HEK293 (cell line): ENCODE data around the gene C1orf198.

Source experiments
- CTCF ChIA-PET: fragments of 350-600 bp; formaldehyde crosslinking; extraction: SDS; loops from one replicate; lab custom pipeline; 2021; ENCODE audit warnings: antibody characterized with exemption; lab: Yijun Ruan, JAX
- POLR2A ChIA-PET: fragments of 300-600 bp; formaldehyde crosslinking; extraction: SDS; loops from one replicate; lab custom pipeline; 2020; ENCODE audit warnings: antibody characterized with exemption, inconsistent platforms; lab: Yijun Ruan, JAX
- H3K27ac ChIP-seq: fragments of 200-500 bp; sonication (Bioruptor generic); 2 replicates; pipeline ENCODE4 v1.5.1; 2014; ENCODE audit warnings: low read depth, low read length, control low read depth, inconsistent platforms; ENCODE audit errors: extremely low read depth
- H3K36me3 ChIP-seq, 2 experiments: fragments of 200-500 bp in 1 of 2; sonication (Bioruptor generic) in 1 of 2; 1 replicate in 1 of 2; 2 replicates in 1 of 2; pipeline ENCODE4 v1.5.1; 2014 to 2017; ENCODE audit warnings: inconsistent platforms in 2 of 2, low read length in 2 of 2; ENCODE audit not compliant: control insufficient read depth in 2 of 2, insufficient read depth in 1 of 2
- H3K4me1 ChIP-seq: fragments of 200-500 bp; sonication (Bioruptor generic); 2 replicates; pipeline ENCODE4 v1.5.1; 2014; ENCODE audit warnings: mild to moderate bottlenecking, low read length, inconsistent platforms; ENCODE audit not compliant: control insufficient read depth, insufficient read depth
- H3K4me3 ChIP-seq: 2 replicates; pipeline ENCODE4 v1.5.1; 2011; ENCODE audit warnings: low read depth, mild to moderate bottlenecking, control low read depth, low read length, moderate library complexity
- H3K9me3 ChIP-seq: fragments of 200-500 bp; sonication (Bioruptor generic); 2 replicates; pipeline ENCODE4 v1.5.1; 2014; ENCODE audit warnings: low read depth, low read length, inconsistent platforms; ENCODE audit not compliant: control insufficient read depth, insufficient read depth
- HOXC10 ChIP-seq: sonication (generic); formaldehyde crosslinking; IDR thresholded peaks from 2 replicates; pipeline ENCODE4 v1.8.1; 2023; ENCODE audit warnings: mild to moderate bottlenecking, missing genetic modification reagents
- YY1 ChIP-seq: fragments of 450-650 bp; formaldehyde crosslinking; IDR thresholded peaks from 2 replicates; pipeline ENCODE4 v1.5.1; 2018; ENCODE audit warnings: missing biosample characterization, missing genetic modification characterization
- ZBTB1 ChIP-seq: fragments of 450-650 bp; formaldehyde crosslinking; IDR thresholded peaks from 2 replicates; pipeline ENCODE4 v1.5.1; 2016; ENCODE audit warnings: missing biosample characterization, missing genetic modification characterization
- ZBTB17 ChIP-seq: fragments of 450-650 bp; formaldehyde crosslinking; IDR thresholded peaks from 2 replicates; pipeline ENCODE4 v1.5.1; 2016; ENCODE audit warnings: missing biosample characterization, missing genetic modification characterization
- ZNF239 ChIP-seq: fragments of 450-650 bp; formaldehyde crosslinking; IDR thresholded peaks from 2 replicates; pipeline ENCODE4 v1.5.1; 2016; ENCODE audit warnings: missing biosample characterization, missing genetic modification characterization
- ZNF24 ChIP-seq: fragments of 450-650 bp; formaldehyde crosslinking; IDR thresholded peaks from 2 replicates; pipeline ENCODE4 v1.5.1; 2016; ENCODE audit warnings: missing biosample characterization, missing genetic modification characterization
- ZNF311 ChIP-seq: fragments of 450-650 bp; formaldehyde crosslinking; IDR thresholded peaks from 2 replicates; pipeline ENCODE4 v1.5.1; 2017; ENCODE audit warnings: missing biosample characterization, missing genetic modification characterization, borderline replicate concordance
- ZNF335 ChIP-seq: fragments of 450-650 bp; formaldehyde crosslinking; conservative IDR thresholded peaks from 2 replicates; pipeline ENCODE4 v1.5.1; 2016; ENCODE audit warnings: missing biosample characterization, missing genetic modification characterization
- ZNF394 ChIP-seq: fragments of 450-650 bp; formaldehyde crosslinking; IDR thresholded peaks from 2 replicates; pipeline ENCODE4 v1.5.1; 2016; ENCODE audit warnings: missing biosample characterization, missing genetic modification characterization, mild to moderate bottlenecking, moderate library complexity, borderline replicate concordance
- ZNF558 ChIP-seq: fragments of 450-650 bp; formaldehyde crosslinking; IDR thresholded peaks from 2 replicates; pipeline ENCODE4 v1.5.1; 2016; ENCODE audit warnings: missing biosample characterization, missing genetic modification characterization
- ZNF624 ChIP-seq: fragments of 450-650 bp; formaldehyde crosslinking; IDR thresholded peaks from 2 replicates; pipeline ENCODE4 v1.5.1; 2017; ENCODE audit warnings: missing biosample characterization, missing genetic modification characterization
- ZNF747 ChIP-seq: fragments of 450-650 bp; formaldehyde crosslinking; IDR thresholded peaks from 2 replicates; pipeline ENCODE4 v1.5.1; 2016; ENCODE audit warnings: missing biosample characterization, missing genetic modification characterization
- ZNF76 ChIP-seq: fragments of 450-650 bp; formaldehyde crosslinking; IDR thresholded peaks from 2 replicates; pipeline ENCODE4; 2016; ENCODE audit warnings: low read depth, missing biosample characterization, missing genetic modification characterization, borderline replicate concordance
- ZNF777 ChIP-seq: fragments of 450-650 bp; formaldehyde crosslinking; IDR thresholded peaks from 2 replicates; pipeline ENCODE4 v1.5.1; 2017; ENCODE audit warnings: missing biosample characterization, missing genetic modification characterization, borderline replicate concordance
- ZNF785 ChIP-seq: fragments of 450-650 bp; formaldehyde crosslinking; IDR thresholded peaks from 2 replicates; pipeline ENCODE4 v1.5.1; 2016; ENCODE audit warnings: missing biosample characterization, missing genetic modification characterization
- ZSCAN16 ChIP-seq: fragments of 450-650 bp; formaldehyde crosslinking; IDR thresholded peaks from 2 replicates; pipeline ENCODE4 v1.5.1; 2016; ENCODE audit warnings: missing biosample characterization, missing genetic modification characterization
- TF ChIP-seq, protein P1 (sequence below): fragments of 450-650 bp; formaldehyde crosslinking; IDR thresholded peaks from 2 replicates; pipeline ENCODE4 v1.5.1; 2016; ENCODE audit warnings: missing biosample characterization, missing genetic modification characterization
- TF ChIP-seq, protein P2 (sequence below): fragments of 450-650 bp; formaldehyde crosslinking; IDR thresholded peaks from 2 replicates; pipeline ENCODE4 v1.5.1; 2016; ENCODE audit warnings: missing biosample characterization, missing genetic modification characterization
- TF ChIP-seq, protein P3 (sequence below): fragments of 450-650 bp; formaldehyde crosslinking; IDR thresholded peaks from 2 replicates; pipeline ENCODE4; 2016; ENCODE audit warnings: missing biosample characterization, missing genetic modification characterization
- TF ChIP-seq, protein P4 (sequence below): fragments of 450-650 bp; formaldehyde crosslinking; IDR thresholded peaks from 2 replicates; pipeline ENCODE4 v1.5.1; 2016; ENCODE audit warnings: missing biosample characterization, missing genetic modification characterization, borderline replicate concordance

The C1orf198 gene

DNA sequence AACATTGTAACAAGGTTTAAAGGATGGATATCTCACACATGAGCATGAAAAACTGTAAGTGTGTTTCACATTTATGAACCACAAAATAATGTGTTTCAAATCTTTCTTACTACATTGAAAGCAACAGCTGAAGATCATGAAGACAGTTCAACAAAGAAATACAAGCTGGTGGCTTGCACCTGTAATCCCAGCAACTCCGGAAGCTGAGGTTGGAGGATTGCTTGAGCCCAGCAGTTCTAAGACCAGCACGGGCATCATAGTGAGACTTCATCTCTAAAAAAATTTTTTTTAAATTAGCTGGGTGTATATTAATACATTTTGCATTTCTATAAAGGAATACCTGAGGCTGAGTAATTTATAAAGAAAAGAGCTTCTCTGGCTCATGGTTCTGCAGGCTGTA, 27.1 kb upstream of the C1orf198 start (continued):
- TF ChIP-seq, protein P1, sequence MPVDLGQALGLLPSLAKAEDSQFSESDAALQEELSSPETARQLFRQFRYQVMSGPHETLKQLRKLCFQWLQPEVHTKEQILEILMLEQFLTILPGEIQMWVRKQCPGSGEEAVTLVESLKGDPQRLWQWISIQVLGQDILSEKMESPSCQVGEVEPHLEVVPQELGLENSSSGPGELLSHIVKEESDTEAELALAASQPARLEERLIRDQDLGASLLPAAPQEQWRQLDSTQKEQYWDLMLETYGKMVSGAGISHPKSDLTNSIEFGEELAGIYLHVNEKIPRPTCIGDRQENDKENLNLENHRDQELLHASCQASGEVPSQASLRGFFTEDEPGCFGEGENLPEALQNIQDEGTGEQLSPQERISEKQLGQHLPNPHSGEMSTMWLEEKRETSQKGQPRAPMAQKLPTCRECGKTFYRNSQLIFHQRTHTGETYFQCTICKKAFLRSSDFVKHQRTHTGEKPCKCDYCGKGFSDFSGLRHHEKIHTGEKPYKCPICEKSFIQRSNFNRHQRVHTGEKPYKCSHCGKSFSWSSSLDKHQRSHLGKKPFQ (tag by site-specific recombination): no peak
- no peak for TF ChIP-seq ZNF777 (tag by site-specific recombination)
- TF ChIP-seq ZNF558 (tag by site-specific recombination): no peak

GRCh38 chr1:230894664-230895063, 26.3 kb upstream of the C1orf198 start:
- CTCF ChIA-PET: interaction anchor here (1.7 kb wide), 1 partner anchor 96 kb away, joined by 6 read pairs; no protein-coding TSS in a partner anchor
- TF ChIP-seq ZNF785 (tag by site-specific recombination) (no peak), ZNF394 (tag by site-specific recombination) (no peak), ZNF311 (no peak), ZNF239 (tag by site-specific recombination) (no peak), ZNF335 (no peak), ZSCAN16 (tag by site-specific recombination) (no peak), ZNF76 (tag by site-specific recombination) (no peak), HOXC10 (CRISPR knock-in tag) (no peak), ZNF747 (tag by site-specific recombination) (no peak), ZBTB17 (tag by site-specific recombination) (no peak)
- TF ChIP-seq, protein P2, sequence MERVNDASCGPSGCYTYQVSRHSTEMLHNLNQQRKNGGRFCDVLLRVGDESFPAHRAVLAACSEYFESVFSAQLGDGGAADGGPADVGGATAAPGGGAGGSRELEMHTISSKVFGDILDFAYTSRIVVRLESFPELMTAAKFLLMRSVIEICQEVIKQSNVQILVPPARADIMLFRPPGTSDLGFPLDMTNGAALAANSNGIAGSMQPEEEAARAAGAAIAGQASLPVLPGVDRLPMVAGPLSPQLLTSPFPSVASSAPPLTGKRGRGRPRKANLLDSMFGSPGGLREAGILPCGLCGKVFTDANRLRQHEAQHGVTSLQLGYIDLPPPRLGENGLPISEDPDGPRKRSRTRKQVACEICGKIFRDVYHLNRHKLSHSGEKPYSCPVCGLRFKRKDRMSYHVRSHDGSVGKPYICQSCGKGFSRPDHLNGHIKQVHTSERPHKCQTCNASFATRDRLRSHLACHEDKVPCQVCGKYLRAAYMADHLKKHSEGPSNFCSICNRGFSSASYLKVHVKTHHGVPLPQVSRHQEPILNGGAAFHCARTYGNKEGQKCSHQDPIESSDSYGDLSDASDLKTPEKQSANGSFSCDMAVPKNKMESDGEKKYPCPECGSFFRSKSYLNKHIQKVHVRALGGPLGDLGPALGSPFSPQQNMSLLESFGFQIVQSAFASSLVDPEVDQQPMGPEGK: no peak
- TF ChIP-seq, protein P3, sequence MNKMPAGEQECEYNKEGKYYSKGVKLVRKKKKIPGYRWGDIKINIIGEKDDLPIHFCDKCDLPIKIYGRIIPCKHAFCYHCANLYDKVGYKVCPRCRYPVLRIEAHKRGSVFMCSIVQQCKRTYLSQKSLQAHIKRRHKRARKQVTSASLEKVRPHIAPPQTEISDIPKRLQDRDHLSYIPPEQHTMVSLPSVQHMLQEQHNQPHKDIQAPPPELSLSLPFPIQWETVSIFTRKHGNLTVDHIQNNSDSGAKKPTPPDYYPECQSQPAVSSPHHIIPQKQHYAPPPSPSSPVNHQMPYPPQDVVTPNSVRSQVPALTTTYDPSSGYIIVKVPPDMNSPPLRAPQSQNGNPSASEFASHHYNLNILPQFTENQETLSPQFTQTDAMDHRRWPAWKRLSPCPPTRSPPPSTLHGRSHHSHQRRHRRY: no peak
- H3K9me3 ChIP-seq: no peaks in the 10 kb centered on the region
- no peaks in the 10 kb centered on the region for H3K4me1 ChIP-seq
- no peak overlapping the region for H3K27ac ChIP-seq
- POLR2A ChIA-PET: no interaction called here
- no peak overlapping the region for H3K4me3 ChIP-seq
- no peaks in the 10 kb centered on the region for H3K36me3 ChIP-seq

DNA sequence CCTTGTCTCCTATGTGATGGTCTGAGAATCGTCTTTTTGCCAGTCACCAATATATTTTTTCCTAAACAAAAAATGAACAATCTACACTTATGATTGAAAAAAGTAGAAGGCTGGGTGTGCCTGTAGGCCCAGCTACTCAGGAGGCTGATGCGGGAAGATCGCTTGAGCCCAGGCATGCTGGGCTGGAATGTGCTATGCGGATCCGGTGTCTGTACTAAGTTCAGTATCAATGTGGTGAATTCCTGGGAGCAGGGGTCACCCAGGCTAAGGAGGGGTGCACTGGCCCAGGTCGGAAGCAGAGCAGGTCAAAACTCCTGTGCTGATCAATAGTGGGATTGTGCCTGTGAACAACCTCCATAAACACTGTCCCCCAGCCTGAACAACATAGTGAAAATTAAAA, 25.7 kb upstream of the C1orf198 start:
- CTCF ChIA-PET: interaction anchor here (0.5 to 1.9 kb wide), 4 partner anchors 23 to 318 kb away, joined by 3 to 9 read pairs (median 4); no protein-coding TSS in a partner anchor
- Histone ChIP-seq H3K4me3 (no peak overlapping the region), H3K4me1 (no peaks in the 10 kb centered on the region), H3K36me3 (no peaks in the 10 kb centered on the region), H3K9me3 (no peaks in the 10 kb centered on the region), H3K27ac (no peak overlapping the region)
- TF ChIP-seq ZNF24 (tag by site-specific recombination) (no peak), YY1 (tag by site-specific recombination) (no peak), ZBTB1 (no peak), ZNF624 (tag by site-specific recombination) (no peak)
- TF ChIP-seq, protein P4, sequence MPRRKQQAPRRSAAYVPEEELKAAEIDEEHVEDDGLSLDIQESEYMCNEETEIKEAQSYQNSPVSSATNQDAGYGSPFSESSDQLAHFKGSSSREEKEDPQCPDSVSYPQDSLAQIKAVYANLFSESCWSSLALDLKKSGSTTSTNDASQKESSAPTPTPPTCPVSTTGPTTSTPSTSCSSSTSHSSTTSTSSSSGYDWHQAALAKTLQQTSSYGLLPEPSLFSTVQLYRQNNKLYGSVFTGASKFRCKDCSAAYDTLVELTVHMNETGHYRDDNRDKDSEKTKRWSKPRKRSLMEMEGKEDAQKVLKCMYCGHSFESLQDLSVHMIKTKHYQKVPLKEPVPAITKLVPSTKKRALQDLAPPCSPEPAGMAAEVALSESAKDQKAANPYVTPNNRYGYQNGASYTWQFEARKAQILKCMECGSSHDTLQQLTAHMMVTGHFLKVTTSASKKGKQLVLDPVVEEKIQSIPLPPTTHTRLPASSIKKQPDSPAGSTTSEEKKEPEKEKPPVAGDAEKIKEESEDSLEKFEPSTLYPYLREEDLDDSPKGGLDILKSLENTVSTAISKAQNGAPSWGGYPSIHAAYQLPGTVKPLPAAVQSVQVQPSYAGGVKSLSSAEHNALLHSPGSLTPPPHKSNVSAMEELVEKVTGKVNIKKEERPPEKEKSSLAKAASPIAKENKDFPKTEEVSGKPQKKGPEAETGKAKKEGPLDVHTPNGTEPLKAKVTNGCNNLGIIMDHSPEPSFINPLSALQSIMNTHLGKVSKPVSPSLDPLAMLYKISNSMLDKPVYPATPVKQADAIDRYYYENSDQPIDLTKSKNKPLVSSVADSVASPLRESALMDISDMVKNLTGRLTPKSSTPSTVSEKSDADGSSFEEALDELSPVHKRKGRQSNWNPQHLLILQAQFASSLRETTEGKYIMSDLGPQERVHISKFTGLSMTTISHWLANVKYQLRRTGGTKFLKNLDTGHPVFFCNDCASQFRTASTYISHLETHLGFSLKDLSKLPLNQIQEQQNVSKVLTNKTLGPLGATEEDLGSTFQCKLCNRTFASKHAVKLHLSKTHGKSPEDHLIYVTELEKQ (tag by site-specific recombination): no peak
- TF ChIP-seq, all 188 proteins: peak for 0
- POLR2A ChIA-PET: interaction anchor here (0.9 kb wide), 1 partner anchor 85 kb away, joined by 3 read pairs; the partner anchor contains the start of genes ARV1 and TTC13
